ENCODE results near the gene MTHFD2.

DNA sequence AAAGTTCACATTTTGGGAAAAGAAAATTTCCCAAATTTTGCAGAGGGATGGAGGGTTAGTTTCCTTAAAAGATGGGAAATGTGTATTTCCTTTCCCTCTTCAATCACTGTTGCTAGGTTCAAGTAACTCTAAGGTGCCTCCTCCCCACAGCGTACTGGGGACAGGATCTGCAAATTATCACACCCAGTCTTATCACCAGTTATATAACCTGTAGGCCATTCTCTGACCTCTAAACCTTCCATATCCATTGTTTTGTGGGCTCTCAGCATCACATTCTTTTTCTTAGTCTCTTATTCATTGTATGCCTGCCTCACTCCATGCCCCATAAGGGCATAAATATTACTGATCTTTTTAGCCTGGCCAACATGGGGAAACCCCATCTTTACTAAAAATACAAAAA, 3.6 kb upstream of the MTHFD2 start:
- TF ChIP-seq EZH2phosphoT487 (IDR thresholded peaks at IDR 0.05; ENCODE audit: borderline replicate concordance, low read length): no peak
- TF ChIP-seq, protein P1, sequence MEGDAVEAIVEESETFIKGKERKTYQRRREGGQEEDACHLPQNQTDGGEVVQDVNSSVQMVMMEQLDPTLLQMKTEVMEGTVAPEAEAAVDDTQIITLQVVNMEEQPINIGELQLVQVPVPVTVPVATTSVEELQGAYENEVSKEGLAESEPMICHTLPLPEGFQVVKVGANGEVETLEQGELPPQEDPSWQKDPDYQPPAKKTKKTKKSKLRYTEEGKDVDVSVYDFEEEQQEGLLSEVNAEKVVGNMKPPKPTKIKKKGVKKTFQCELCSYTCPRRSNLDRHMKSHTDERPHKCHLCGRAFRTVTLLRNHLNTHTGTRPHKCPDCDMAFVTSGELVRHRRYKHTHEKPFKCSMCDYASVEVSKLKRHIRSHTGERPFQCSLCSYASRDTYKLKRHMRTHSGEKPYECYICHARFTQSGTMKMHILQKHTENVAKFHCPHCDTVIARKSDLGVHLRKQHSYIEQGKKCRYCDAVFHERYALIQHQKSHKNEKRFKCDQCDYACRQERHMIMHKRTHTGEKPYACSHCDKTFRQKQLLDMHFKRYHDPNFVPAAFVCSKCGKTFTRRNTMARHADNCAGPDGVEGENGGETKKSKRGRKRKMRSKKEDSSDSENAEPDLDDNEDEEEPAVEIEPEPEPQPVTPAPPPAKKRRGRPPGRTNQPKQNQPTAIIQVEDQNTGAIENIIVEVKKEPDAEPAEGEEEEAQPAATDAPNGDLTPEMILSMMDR (IDR thresholded peaks at IDR 0.05; ENCODE audit: low read depth, low read length, poor library complexity, severe bottlenecking): no peak

Measured in DOHH2 (cell line).